ENCODE measurements around the gene MSX2. TPM values are rescaled to one million over a fixed set of nuclear protein-coding genes. Genes with fewer than 3 reads are reported as not detected.
A peak's percentile ranks its signal among the peaks of the same experiment; 100 is the strongest.

MSX2 gene
- total and polyA plus RNA-seq, 2 donors (not counting 1 experiment from before 2014, with no cell fraction given) = 1.3 to 4.5 TPM

DNA sequence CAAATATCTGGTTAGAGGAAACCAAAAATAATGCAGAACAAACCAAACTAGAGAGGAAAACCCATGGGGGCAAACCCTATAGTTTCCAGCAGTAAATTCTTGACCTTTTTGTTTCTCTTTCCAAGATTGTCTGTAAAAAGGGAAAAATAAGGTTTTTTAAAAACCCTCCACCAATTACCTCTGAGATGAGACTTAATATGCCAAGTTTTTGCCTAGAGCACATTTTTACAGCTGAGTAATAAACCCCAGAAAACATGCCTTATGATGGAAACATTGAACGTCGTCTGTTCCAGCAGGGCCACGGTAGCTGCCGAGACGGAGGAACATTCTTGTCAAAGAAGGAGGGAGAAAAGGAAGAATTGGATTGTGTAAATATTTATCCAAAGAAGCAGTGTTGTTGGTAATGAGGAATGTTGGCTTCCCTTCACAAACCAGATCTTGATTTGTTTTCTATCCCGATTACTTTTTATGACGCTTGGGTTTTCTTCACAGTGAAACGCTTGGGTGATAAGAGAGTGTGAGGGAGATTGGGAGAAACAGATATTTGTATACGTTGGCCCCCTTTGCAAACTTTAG is 17.3 kb upstream of the MSX2 start:
- TF ChIP-seq EZH2 (IDR thresholded peaks at IDR 0.05; ENCODE audit: low read length, missing control alignments) = no peak
- no peak for TF ChIP-seq CTCF (conservative IDR thresholded peaks at IDR 0.05 in 1 of 2, IDR thresholded peaks at IDR 0.05 in 1 of 2; ENCODE audit: low read depth in 1 of 2, low read length in 2 of 2)
- H2AFZ ChIP-seq (ENCODE audit: low read length) = no peak overlapping the region

DNA sequence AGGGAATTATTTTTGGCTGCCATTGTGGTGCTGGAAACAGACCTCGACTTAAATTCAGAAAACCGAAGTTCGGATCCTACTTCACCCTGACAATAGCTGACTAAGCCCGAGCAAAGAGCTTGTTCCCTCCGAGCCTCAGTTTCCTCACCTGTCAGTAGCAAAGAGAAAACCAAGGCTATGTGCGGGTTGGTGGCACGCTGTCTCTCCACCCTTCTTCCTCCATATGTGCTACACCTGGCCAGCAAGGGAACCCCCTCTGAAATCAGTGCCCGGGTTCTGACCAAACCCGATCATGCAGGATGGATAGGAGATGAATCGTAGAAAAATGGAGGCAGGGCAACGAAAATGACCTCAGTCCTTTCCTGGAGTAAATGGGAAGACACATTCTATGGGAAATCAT is 16.7 kb upstream of the MSX2 start:
- Histone ChIP-seq H3K4me2 (ENCODE audit: extremely low read depth, insufficient read depth, low read length) (no peak overlapping the region), H4K20me1 (ENCODE audit: control insufficient read depth, extremely low read depth, insufficient read depth, low read length) (no peaks in the 10 kb centered on the region), H3K9me3 (ENCODE audit: control insufficient read depth, insufficient read depth, low read depth, low read length) (no peaks in the 10 kb centered on the region), H3K27ac (ENCODE audit: insufficient read depth, low read length) (no peak overlapping the region), H3K9ac (ENCODE audit: insufficient read depth, low read length) (no peak overlapping the region), H2AFZ (ENCODE audit: low read length) (no peak overlapping the region), H3K27me3 (ENCODE audit: control insufficient read depth, insufficient read depth, low read length) (no peaks in the 10 kb centered on the region), H3K36me3 (ENCODE audit: control insufficient read depth, insufficient read depth, low read length) (no peaks in the 10 kb centered on the region), H3K79me2 (ENCODE audit: control insufficient read depth, insufficient read depth, low read length) (no peaks in the 10 kb centered on the region), H3K4me3 (replicated peaks in 1 of 4; ENCODE audit: control extremely low read depth in 1 of 4, insufficient read depth in 1 of 4, low read depth in 3 of 4, low read length in 4 of 4) (no peak overlapping the region), H3K4me1 (ENCODE audit: control insufficient read depth, extremely low read depth, insufficient read depth, low read length) (no peaks in the 10 kb centered on the region)
- DNase-seq (ENCODE audit: low read depth in 2 of 2) = no peak
- TF ChIP-seq CTCF (conservative IDR thresholded peaks at IDR 0.05 in 1 of 2, IDR thresholded peaks at IDR 0.05 in 1 of 2; ENCODE audit: low read depth in 1 of 2, low read length in 2 of 2) (no peak), EZH2 (IDR thresholded peaks at IDR 0.05; ENCODE audit: low read length, missing control alignments) (no peak)

More for the DNA sequence above, 17.3 kb upstream of the MSX2 start:
- H3K36me3 ChIP-seq (ENCODE audit: control insufficient read depth, insufficient read depth, low read length) = no peaks in the 10 kb centered on the region
- H3K4me3 ChIP-seq (replicated peaks in 1 of 4; ENCODE audit: control extremely low read depth in 1 of 4, insufficient read depth in 1 of 4, low read depth in 3 of 4, low read length in 4 of 4) = no peak overlapping the region
- H3K27me3 ChIP-seq (ENCODE audit: control insufficient read depth, insufficient read depth, low read length) = no peaks in the 10 kb centered on the region
- H3K9me3 ChIP-seq (ENCODE audit: control insufficient read depth, insufficient read depth, low read depth, low read length) = no peaks in the 10 kb centered on the region
- DNase-seq (ENCODE audit: low read depth in 2 of 2) = peak; percentile 32 to 59
- H4K20me1 ChIP-seq (ENCODE audit: control insufficient read depth, extremely low read depth, insufficient read depth, low read length) = no peaks in the 10 kb centered on the region
- no peak overlapping the region for H3K27ac ChIP-seq (ENCODE audit: insufficient read depth, low read length)
- no peak overlapping the region for H3K4me2 ChIP-seq (ENCODE audit: extremely low read depth, insufficient read depth, low read length)
- no peaks in the 10 kb centered on the region for H3K4me1 ChIP-seq (ENCODE audit: control insufficient read depth, extremely low read depth, insufficient read depth, low read length)
- H3K79me2 ChIP-seq (ENCODE audit: control insufficient read depth, insufficient read depth, low read length) = no peaks in the 10 kb centered on the region
- H3K9ac ChIP-seq (ENCODE audit: insufficient read depth, low read length) = no peak overlapping the region

GRCh38 chr5:174708476-174709207 is 15.7 kb upstream of the MSX2 start:
- Histone ChIP-seq H3K36me3 (ENCODE audit: control insufficient read depth, insufficient read depth, low read length) (no peaks in the 10 kb centered on the region), H3K9ac (ENCODE audit: insufficient read depth, low read length) (no peak overlapping the region), H4K20me1 (ENCODE audit: control insufficient read depth, extremely low read depth, insufficient read depth, low read length) (no peaks in the 10 kb centered on the region), H3K4me1 (ENCODE audit: control insufficient read depth, extremely low read depth, insufficient read depth, low read length) (no peaks in the 10 kb centered on the region), H3K9me3 (ENCODE audit: control insufficient read depth, insufficient read depth, low read depth, low read length) (no peaks in the 10 kb centered on the region), H3K27me3 (ENCODE audit: control insufficient read depth, insufficient read depth, low read length) (no peaks in the 10 kb centered on the region), H2AFZ (ENCODE audit: low read length) (no peak overlapping the region), H3K27ac (ENCODE audit: insufficient read depth, low read length) (no peak overlapping the region), H3K79me2 (ENCODE audit: control insufficient read depth, insufficient read depth, low read length) (no peaks in the 10 kb centered on the region), H3K4me3 (replicated peaks in 1 of 4; ENCODE audit: control extremely low read depth in 1 of 4, insufficient read depth in 1 of 4, low read depth in 3 of 4, low read length in 4 of 4) (no peak overlapping the region), H3K4me2 (ENCODE audit: extremely low read depth, insufficient read depth, low read length) (no peak overlapping the region)
- TF ChIP-seq EZH2 (IDR thresholded peaks at IDR 0.05; ENCODE audit: low read length, missing control alignments) (no peak), CTCF (conservative IDR thresholded peaks at IDR 0.05 in 1 of 2, IDR thresholded peaks at IDR 0.05 in 1 of 2; ENCODE audit: low read depth in 1 of 2, low read length in 2 of 2) (no peak)
- DNase-seq (ENCODE audit: low read depth in 2 of 2) = no peak

Measured in fibroblast of lung (primary cell).